Mucosa of descending colon (tissue), 3 donors: Measurements from ENCODE around the gene ZNF649. TPM values are rescaled to one million over a fixed set of nuclear protein-coding genes. Genes with fewer than 3 reads are reported as not detected.

Source experiments
- ATAC-seq: fragments of 200-7000 bp; cut with Tn5 transposase; one replicate; pipeline ENCODE4 v1.9.1; 2020; ENCODE audit warnings: mild to moderate bottlenecking, moderate library complexity
- DNase-seq, 3 donors: peaks; one replicate each; pipeline ENCODE4 v3.0.0-alpha.2; 2020
- H3K36me3 ChIP-seq: fragments of 200-600 bp; one replicate; pipeline ENCODE4 v1.8.0; 2021; ENCODE audit warnings: low read depth, mild to moderate bottlenecking
- H3K4me1 ChIP-seq: fragments of 200-600 bp; one replicate; pipeline ENCODE4 v1.8.0; 2021; ENCODE audit warnings: low read depth, mild to moderate bottlenecking
- H3K4me3 ChIP-seq: fragments of 200-600 bp; one replicate; pipeline ENCODE4 v1.8.0; 2021; ENCODE audit warnings: mild to moderate bottlenecking
- H3K9me3 ChIP-seq: fragments of 200-600 bp; one replicate; pipeline ENCODE4 v1.8.0; 2021; ENCODE audit warnings: mild to moderate bottlenecking
- intact Hi-C, 2 donors: fragments of 100-400 bp; cut with DNase I in 1 of 2; cut with micrococcal nuclease in 1 of 2; formaldehyde crosslinking; loops; one replicate each; pipeline versions ENCODE4 v1.11.0 to v1.11.1; 2022; cut with DNase I, micrococcal nuclease
- long read RNA-seq, 2 donors: library from polyadenylated mRNA; unstranded; transcript quantifications; one replicate each; pipeline ENCODE4 v2.0.0, GENCODE V29; 2019 to 2021
- total RNA-seq, 3 donors: library from RNA; stranded (reverse); fragmentation: NEBNext Ultra II Directional in 2 of 3; extraction: Animal tissue kit (Norgen Biotek cat#: 25700) in 2 of 3; gene quantifications; one replicate each; pipeline versions ENCODE4 v1.2.1 to v1.2.4, GENCODE V29; 2021 to 2023
- TF ChIP-seq, protein P1 (sequence below): fragments of 200-600 bp; IDR thresholded peaks from one replicate; pipeline ENCODE4 v1.8.0; 2022; ENCODE audit warnings: antibody characterized with exemption, mild to moderate bottlenecking
- donor health status: DM: no; HTN: no; CAD: no; lungs with moderate emphysema.
- donor health status: DM: no; HTN: no; CAD: no.
- donor health status: DM: no; HTN: yes; CAD: no.

ZNF649 gene
- total RNA-seq, result 10 to 100 TPM in 1 of 3 donors, 1 to 10 TPM in 2; 7.5 to 15.8 (median 9.0) TPM
- long read RNA-seq, donor 1, transcript ZNF649-201 (5 exons, 3,197 nt), result major isoform, 16 of 17 reads
- long read RNA-seq, donor 1, partial matches to known transcripts, result 0 of 17 reads
- long read RNA-seq, donor 1, other reads (novel, unspliced or antisense), result 1 of 17 reads
- long read RNA-seq, donor 2, partial matches to known transcripts, result 0 of 2 reads
- long read RNA-seq, donor 2, other reads (novel, unspliced or antisense), result 1 of 2 reads

DNA sequence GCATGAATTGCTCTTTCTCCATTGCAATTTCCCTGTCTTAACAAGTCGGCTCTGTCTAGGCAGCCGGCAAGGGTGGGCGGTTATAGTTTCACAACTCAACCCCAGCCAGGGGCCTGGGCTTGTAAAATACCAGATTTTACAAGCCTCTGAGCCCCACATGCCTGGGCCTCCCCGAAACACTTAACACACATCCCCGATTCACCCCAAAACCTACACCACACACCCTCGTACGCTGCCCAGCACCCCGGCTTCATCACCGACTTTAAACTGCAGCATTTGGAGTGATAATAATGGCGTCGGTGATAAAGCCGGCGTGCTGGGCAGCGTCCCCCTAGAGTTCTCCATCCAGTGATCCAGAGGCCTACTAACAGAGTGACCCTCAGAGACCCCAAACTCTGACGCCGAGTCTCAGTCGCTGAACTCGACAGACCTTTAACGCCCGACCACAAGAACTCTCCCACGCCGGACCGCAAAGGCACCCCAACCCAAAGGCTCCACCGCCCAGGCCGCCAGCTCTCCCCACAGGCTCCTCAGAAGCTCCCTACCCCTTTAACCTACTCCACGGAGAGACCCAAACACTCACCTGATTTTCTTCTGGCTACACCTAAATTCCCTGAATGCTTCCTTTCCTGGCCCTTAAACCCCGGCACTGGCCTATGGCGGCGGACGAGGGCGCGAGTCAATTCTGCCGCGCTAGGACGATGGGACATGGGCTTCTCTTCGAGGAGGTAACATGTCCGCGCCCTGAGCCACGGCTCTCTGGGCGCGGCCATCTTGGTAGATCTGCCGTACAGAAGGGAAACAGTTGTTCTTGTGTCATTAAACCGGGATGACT lies at the start of gene ZNF649:
Gene ZNF649 (minus strand): TSS at position 687 of the 835 bp plus-strand sequence. CDS start 4,910 bp downstream, outside the sequence.
- Histone ChIP-seq H3K4me1 (peaks cover 7% of the 10 kb centered on the region), H3K9me3 (peaks cover 59% of the 10 kb centered on the region)
- intact Hi-C loops, result no loop called here

DNA sequence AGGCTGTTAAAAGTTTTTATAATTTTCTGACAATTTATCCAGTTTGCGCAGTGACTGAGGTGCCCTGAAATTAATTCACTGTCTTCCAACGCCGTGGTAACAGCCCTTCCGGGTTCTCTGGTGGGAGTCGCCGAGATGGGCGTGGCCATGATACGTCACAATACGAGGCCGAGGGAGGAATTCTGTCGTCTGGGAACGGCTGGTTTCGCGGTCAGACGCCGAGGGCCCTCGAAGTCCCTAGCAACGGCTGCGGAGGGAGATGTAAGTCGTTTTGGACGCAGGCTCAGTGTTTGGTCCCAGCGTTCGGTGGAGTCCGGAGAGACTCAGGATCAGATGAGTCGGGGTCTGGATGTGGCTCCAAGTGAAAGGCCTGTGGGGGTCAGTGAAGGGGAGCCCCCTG lies 44.2 kb upstream of the ZNF649 start:
- peaks cover 9% of the 10 kb centered on the region for H3K36me3 ChIP-seq
- H3K4me1 ChIP-seq, result no peaks in the 10 kb centered on the region
- no peak overlapping the region for H3K4me3 ChIP-seq
- DNase-seq (no peak), ATAC-seq (no peak)
- intact Hi-C loops, result no loop called here
- H3K9me3 ChIP-seq, result peaks cover 90% of the 10 kb centered on the region
- TF ChIP-seq, protein P1, sequence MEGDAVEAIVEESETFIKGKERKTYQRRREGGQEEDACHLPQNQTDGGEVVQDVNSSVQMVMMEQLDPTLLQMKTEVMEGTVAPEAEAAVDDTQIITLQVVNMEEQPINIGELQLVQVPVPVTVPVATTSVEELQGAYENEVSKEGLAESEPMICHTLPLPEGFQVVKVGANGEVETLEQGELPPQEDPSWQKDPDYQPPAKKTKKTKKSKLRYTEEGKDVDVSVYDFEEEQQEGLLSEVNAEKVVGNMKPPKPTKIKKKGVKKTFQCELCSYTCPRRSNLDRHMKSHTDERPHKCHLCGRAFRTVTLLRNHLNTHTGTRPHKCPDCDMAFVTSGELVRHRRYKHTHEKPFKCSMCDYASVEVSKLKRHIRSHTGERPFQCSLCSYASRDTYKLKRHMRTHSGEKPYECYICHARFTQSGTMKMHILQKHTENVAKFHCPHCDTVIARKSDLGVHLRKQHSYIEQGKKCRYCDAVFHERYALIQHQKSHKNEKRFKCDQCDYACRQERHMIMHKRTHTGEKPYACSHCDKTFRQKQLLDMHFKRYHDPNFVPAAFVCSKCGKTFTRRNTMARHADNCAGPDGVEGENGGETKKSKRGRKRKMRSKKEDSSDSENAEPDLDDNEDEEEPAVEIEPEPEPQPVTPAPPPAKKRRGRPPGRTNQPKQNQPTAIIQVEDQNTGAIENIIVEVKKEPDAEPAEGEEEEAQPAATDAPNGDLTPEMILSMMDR, result no peak

More for the DNA sequence above, at the start of gene ZNF649:
- Histone ChIP-seq H3K36me3 (no peaks in the 10 kb centered on the region), H3K4me3 (peak within 1 kb of the TSS; percentile 48)
- peak; percentile 100 for ATAC-seq
- TF ChIP-seq, protein P1, result no peak
- DNase-seq, result peak; percentile 86 to 88 (median 88)

DNA sequence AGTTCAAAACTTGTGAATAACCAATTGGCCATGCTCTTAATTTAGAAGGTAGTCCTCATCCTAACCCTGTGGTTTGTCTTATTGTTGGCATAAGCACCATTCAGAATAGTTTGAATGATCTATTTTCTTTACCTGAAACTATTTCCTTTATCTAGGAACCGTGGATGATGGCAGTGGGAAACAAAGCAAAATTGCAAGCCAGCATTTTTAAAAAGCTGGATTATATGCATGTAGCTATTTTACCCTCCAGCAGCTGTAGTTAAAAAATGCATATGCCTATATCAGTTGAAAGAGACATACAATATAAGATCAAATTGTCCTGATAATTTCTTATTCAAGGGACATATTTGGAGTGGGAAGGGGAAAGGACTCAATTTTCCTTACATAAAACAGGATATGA lies 41.8 kb upstream of the ZNF649 start:
- intact Hi-C loops, result no loop called here
- Histone ChIP-seq H3K4me1 (no peaks in the 10 kb centered on the region), H3K36me3 (peaks cover 29% of the 10 kb centered on the region), H3K4me3 (no peak overlapping the region), H3K9me3 (peaks cover 98% of the 10 kb centered on the region)
- ATAC-seq (no peak), DNase-seq (no peak)
- TF ChIP-seq, protein P1, result no peak

DNA sequence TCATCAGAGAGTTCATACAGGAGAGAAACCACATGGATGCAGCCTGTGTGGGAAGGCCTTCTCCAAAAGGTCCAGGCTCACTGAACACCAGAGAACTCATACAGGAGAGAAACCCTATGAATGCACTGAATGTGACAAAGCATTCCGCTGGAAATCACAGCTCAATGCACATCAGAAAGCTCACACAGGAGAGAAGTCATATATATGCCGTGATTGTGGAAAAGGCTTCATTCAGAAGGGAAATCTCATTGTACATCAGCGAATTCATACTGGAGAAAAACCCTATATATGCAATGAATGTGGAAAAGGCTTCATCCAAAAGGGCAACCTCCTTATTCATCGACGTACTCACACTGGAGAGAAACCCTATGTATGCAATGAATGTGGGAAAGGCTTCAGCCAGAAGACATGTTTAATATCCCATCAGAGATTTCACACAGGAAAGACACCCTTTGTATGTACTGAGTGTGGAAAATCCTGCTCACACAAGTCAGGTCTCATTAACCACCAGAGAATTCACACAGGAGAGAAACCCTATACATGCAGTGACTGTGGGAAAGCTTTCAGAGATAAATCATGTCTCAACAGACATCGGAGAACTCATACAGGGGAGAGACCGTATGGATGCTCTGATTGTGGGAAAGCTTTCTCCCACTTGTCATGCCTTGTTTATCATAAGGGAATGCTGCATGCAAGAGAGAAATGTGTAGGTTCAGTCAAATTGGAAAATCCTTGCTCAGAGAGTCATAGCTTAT lies 40.2 kb upstream of the ZNF649 start:
- no peak for ATAC-seq
- peaks cover 45% of the 10 kb centered on the region for H3K36me3 ChIP-seq

DNA sequence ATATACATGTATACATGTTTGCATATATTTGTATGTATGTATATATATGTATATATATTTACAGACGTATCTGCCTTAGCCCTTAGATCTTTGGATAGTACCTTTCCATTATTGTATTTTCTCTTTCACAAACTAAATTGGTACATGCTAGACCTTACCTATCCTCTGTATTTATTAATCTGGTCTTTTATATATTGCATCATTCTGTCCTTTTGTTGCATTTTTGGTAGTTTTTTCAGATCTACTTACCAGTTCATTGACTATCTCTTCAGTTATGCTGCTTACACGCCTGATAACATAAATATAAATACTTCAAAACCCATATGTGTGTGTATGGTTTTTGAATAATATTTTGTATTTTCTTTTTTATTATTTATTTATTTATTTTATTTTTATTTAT lies 34.1 kb upstream of the ZNF649 start:
- H3K4me1 ChIP-seq, result no peaks in the 10 kb centered on the region
- TF ChIP-seq, protein P1, result no peak
- ATAC-seq (no peak), DNase-seq (no peak)
- intact Hi-C loops, result no loop called here
- no peak overlapping the region for H3K4me3 ChIP-seq
- peaks cover 57% of the 10 kb centered on the region for H3K36me3 ChIP-seq
- peaks cover 98% of the 10 kb centered on the region for H3K9me3 ChIP-seq

More for the DNA sequence above, 40.2 kb upstream of the ZNF649 start:
- intact Hi-C loops, result no loop called here
- DNase-seq, result no peak
- peaks cover 100% of the 10 kb centered on the region for H3K9me3 ChIP-seq
- no peaks in the 10 kb centered on the region for H3K4me1 ChIP-seq
- TF ChIP-seq, protein P1, result no peak
- no peak overlapping the region for H3K4me3 ChIP-seq
